Thoracic aorta (tissue), 2 donors: ENCODE results near the gene DNTTIP2. TPM values are rescaled to one million over a fixed set of nuclear protein-coding genes. Genes with fewer than 3 reads are reported as not detected.
A peak's percentile ranks its signal among the peaks of the same experiment; 100 is the strongest.

Source experiments
- ATAC-seq: fragments of 150-250 bp; one replicate; pipeline ENCODE4 v1.8.0; 2017; ENCODE audit warnings: low read depth; ENCODE audit not compliant: insufficient number of reproducible peaks, low FRiP score
- DNase-seq: peaks from one replicate; pipeline ENCODE4 v3.0.0-alpha.2; 2020; ENCODE audit warnings: low spot score
- H3K27ac ChIP-seq, 2 donors: fragments of 200-600 bp; sonication (generic); 1 replicate in 1 of 2; 2 replicates in 1 of 2; pipeline ENCODE4 v1.5.1; 2016; ENCODE audit warnings: mild to moderate bottlenecking in 2 of 2, moderate library complexity in 2 of 2
- H3K27me3 ChIP-seq: fragments of 200-600 bp; sonication (generic); replicated peaks from 2 replicates; pipeline ENCODE4 v1.6.0; 2016; ENCODE audit warnings: mild to moderate bottlenecking; ENCODE audit not compliant: insufficient read depth
- H3K36me3 ChIP-seq: fragments of 200-600 bp; sonication (generic); one replicate; pipeline ENCODE4 v1.5.1; 2016
- H3K4me1 ChIP-seq, 2 donors: fragments of 200-600 bp; sonication (generic); 1 replicate in 1 of 2; 2 replicates in 1 of 2; pipeline versions ENCODE4 v1.5.1 to v1.6.0; 2016; ENCODE audit warnings: low read depth in 2 of 2, mild to moderate bottlenecking in 1 of 2; ENCODE audit not compliant: control insufficient read depth in 1 of 2
- H3K4me3 ChIP-seq: fragments of 200-600 bp; sonication (generic); 2 replicates; pipeline ENCODE4 v1.5.1; 2016; ENCODE audit warnings: mild to moderate bottlenecking
- H3K9me3 ChIP-seq: fragments of 200-600 bp; sonication (generic); 2 replicates; pipeline ENCODE4 v1.5.1; 2016
- CTCF ChIP-seq: fragments of 200-600 bp; sonication (generic); IDR thresholded peaks from one replicate; pipeline ENCODE4 v1.5.1; 2019; ENCODE audit warnings: antibody characterized with exemption
- total RNA-seq, 2 donors: library from RNA; depleted of rRNA; stranded (reverse); fragments of >200 nt; gene quantifications; one replicate each; pipeline versions ENCODE4 v1.1.0 to v1.2.3, GENCODE V29; 2016

DNTTIP2 gene
- total RNA-seq, 2 donors from 2014 or later = 24.2 to 41.5 TPM

GRCh38 chr1:93846206-93846991, 32.6 kb downstream of the DNTTIP2 start:
- peak; percentile 52 for TF ChIP-seq CTCF
- Histone ChIP-seq H3K27ac (peak overlapping the region; percentile 95 to 98), H3K4me3 (peak overlapping the region; percentile 93)

GRCh38 chr1:93845538-93846205, 33.3 kb downstream of the DNTTIP2 start:
- H3K9me3 ChIP-seq = no peaks in the 10 kb centered on the region
- H3K27ac ChIP-seq = peak overlapping the region; percentile 95 to 98
- H3K4me3 ChIP-seq = peak overlapping the region; percentile 93
- no peaks in the 10 kb centered on the region for H3K27me3 ChIP-seq
- no peaks in the 10 kb centered on the region for H3K36me3 ChIP-seq
- peak; percentile 29 for ATAC-seq
- H3K4me1 ChIP-seq = peaks cover 6 to 23% of the 10 kb centered on the region in 2 donors
- TF ChIP-seq CTCF = no peak
- no peak for DNase-seq

More at GRCh38 chr1:93846206-93846991, 32.6 kb downstream of the DNTTIP2 start:
- Histone ChIP-seq H3K4me1 (peaks cover 8 to 27% of the 10 kb centered on the region in 2 donors), H3K27me3 (no peaks in the 10 kb centered on the region), H3K36me3 (no peaks in the 10 kb centered on the region), H3K9me3 (no peaks in the 10 kb centered on the region)
- DNase-seq = peak; percentile 66
- peak; percentile 50 for ATAC-seq

- DNase-seq = no peak
- Histone ChIP-seq H3K4me3 (no peak overlapping the region), H3K9me3 (no peaks in the 10 kb centered on the region), H3K27ac (peak overlapping the region; percentile 95 to 98), H3K36me3 (no peaks in the 10 kb centered on the region), H3K4me1 (peaks cover 6 to 23% of the 10 kb centered on the region in 2 donors), H3K27me3 (no peaks in the 10 kb centered on the region)
- peak; percentile 41 for TF ChIP-seq CTCF
- ATAC-seq = no peak
These were observed 34.6 kb downstream of the DNTTIP2 start for GRCh38 chr1:93844262-93845045.

- TF ChIP-seq CTCF = no peak
- Histone ChIP-seq H3K27me3 (no peaks in the 10 kb centered on the region), H3K4me3 (no peak overlapping the region), H3K36me3 (no peaks in the 10 kb centered on the region), H3K27ac (no peak overlapping the region), H3K4me1 (peaks cover 6 to 18% of the 10 kb centered on the region in 2 donors), H3K9me3 (no peaks in the 10 kb centered on the region)
- ATAC-seq = no peak
- DNase-seq = no peak
These were observed 36.1 kb downstream of the DNTTIP2 start for GRCh38 chr1:93842750-93843500.
